NB4 (cell line): ENCODE measurements around the gene MIS18A.

Experiments used
- DNase-seq: peaks from one replicate; pipeline ENCODE4 v3.0.0; 2010; ENCODE audit warnings: low read depth
- H3K4me3 ChIP-seq: one replicate; pipeline ENCODE4 v1.5.1; 2011; ENCODE audit warnings: mild to moderate bottlenecking, low read depth, low read length, moderate library complexity
- MYC ChIP-seq: IDR thresholded peaks from 2 replicates; pipeline ENCODE4 v1.6.1; 2011; ENCODE audit warnings: low read depth, low read length
- POLR2A ChIP-seq: IDR thresholded peaks from 2 replicates; pipeline ENCODE4 v1.6.1; 2011; ENCODE audit warnings: mild to moderate bottlenecking; ENCODE audit not compliant: insufficient read length; ENCODE audit errors: extremely low read depth
- TF ChIP-seq, protein P1 (sequence below): IDR thresholded peaks from one replicate; pipeline ENCODE4 v1.5.1; 2012; ENCODE audit warnings: low read depth, low read length
- TF ChIP-seq, protein P2 (sequence below): IDR thresholded peaks from 2 replicates; pipeline ENCODE4 v1.6.1; 2011; ENCODE audit warnings: low read depth, low read length

MIS18A gene, protein sequence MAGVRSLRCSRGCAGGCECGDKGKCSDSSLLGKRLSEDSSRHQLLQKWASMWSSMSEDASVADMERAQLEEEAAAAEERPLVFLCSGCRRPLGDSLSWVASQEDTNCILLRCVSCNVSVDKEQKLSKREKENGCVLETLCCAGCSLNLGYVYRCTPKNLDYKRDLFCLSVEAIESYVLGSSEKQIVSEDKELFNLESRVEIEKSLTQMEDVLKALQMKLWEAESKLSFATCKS

DNA sequence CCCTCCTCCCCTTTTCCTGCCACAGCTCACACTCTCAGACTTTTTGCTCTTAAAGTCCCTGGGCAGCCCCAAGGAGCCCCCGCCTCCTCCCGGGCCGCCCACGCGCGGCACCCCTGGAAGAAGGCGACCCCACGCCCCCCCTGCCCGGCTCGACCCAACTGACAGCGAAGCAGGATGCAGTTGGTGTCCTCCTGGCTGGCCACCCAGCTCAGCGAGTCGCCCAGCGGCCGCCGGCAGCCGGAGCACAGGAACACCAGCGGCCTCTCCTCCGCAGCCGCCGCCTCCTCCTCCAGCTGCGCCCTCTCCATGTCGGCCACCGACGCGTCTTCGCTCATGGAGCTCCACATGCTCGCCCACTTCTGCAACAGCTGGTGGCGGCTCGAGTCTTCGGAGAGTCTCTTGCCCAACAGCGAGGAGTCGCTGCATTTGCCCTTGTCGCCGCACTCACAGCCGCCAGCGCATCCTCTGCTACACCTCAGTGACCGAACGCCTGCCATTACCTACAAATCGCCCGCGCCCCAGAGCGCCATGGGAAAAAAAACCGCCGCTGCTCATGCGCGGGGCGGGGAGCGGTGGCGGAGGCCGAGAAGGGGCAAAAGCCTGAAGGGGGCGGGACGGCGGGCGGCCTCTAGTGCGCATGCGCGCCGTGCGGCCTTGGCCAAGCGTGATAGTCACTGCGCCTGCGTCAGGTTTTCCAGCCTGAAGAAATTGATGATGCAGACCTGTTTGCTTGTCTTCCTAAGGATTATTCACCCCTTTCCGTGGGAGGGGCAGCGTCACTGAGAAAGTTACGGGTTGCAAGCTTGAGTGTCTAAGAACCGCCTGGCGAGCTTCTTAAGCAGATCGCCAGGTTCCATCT is at the start of gene MIS18A:
Gene MIS18A (minus strand): TSS at position 532 of the 859 bp plus-strand sequence. CDS start 35 bp downstream, at position 497.
- TF ChIP-seq POLR2A (peak; percentile 64), MYC (peak; percentile 61)
- TF ChIP-seq, protein P1, sequence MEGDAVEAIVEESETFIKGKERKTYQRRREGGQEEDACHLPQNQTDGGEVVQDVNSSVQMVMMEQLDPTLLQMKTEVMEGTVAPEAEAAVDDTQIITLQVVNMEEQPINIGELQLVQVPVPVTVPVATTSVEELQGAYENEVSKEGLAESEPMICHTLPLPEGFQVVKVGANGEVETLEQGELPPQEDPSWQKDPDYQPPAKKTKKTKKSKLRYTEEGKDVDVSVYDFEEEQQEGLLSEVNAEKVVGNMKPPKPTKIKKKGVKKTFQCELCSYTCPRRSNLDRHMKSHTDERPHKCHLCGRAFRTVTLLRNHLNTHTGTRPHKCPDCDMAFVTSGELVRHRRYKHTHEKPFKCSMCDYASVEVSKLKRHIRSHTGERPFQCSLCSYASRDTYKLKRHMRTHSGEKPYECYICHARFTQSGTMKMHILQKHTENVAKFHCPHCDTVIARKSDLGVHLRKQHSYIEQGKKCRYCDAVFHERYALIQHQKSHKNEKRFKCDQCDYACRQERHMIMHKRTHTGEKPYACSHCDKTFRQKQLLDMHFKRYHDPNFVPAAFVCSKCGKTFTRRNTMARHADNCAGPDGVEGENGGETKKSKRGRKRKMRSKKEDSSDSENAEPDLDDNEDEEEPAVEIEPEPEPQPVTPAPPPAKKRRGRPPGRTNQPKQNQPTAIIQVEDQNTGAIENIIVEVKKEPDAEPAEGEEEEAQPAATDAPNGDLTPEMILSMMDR, result no peak
- TF ChIP-seq, protein P2, sequence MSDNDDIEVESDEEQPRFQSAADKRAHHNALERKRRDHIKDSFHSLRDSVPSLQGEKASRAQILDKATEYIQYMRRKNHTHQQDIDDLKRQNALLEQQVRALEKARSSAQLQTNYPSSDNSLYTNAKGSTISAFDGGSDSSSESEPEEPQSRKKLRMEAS, result no peak
- peak within 1 kb of the TSS; percentile 91 for H3K4me3 ChIP-seq
- peak; percentile 92 for DNase-seq

DNA sequence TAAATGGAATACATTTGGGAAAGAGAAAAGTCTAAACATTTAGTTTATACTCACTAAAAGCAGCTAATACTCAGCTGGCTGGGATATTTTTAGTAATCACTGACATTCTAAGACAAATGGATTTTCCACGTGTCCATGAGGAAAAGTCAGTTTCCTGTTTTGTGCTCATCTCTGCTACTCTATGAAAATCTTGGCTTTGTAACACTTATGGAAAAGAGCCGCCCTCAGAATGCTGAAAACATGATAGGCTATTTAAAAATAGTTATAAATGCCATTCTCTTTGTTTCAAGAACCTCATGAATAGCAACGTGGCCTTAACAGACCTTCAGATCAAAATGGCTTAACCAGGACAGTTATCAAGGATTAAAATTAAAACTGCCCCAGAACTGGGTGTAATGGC is 49.7 kb upstream of the MIS18A start:
- no peak overlapping the region for H3K4me3 ChIP-seq
- no peak for DNase-seq
- no peak for TF ChIP-seq MYC
- TF ChIP-seq, protein P1, result no peak
- TF ChIP-seq, protein P2, result no peak
- TF ChIP-seq POLR2A, result no peak

DNA sequence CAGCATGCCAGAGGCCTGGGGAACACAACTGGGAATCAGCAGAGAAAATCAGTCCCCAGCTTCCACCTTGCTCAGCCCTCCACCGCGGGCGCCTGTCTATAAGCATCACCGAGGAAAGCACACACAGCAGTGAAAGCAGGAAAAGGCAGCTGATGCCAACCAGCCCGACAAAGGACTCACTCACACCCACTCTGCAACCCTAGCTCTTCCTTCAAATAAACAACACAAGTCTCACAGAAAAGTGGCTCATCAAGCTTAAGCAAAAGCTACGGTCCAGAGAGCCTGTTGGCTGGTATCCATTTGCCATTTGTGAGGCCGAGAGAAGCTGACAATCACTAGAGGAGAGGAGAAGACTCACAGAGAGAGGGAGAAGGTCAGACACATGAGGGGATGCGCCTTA is 46.9 kb upstream of the MIS18A start:
- no peak overlapping the region for H3K4me3 ChIP-seq
- TF ChIP-seq POLR2A (no peak), MYC (no peak)
- TF ChIP-seq, protein P2, result no peak
- TF ChIP-seq, protein P1, result no peak
- DNase-seq, result no peak

DNA sequence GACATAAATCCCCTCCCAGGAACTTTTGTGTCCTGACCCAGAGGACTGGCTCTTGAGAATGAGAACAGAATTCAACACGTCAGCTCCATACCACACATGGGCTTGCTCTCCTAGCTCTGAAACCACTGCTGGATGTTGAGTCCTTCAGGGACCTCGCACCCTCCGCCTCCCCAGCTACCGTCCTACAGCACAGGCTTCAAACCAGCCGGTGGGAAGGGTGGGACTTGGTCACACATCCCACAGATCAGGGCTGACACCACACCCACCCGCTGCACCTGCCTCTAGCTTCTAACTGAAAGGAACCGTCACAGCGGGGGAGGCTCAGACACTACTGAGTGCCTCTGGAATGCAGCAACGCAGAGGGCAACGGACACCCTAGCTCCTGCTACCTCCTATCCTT is 43.8 kb upstream of the MIS18A start:
- DNase-seq, result no peak
- no peak overlapping the region for H3K4me3 ChIP-seq
- TF ChIP-seq, protein P1, result no peak
- TF ChIP-seq POLR2A (no peak), MYC (no peak)
- TF ChIP-seq, protein P2, result no peak

DNA sequence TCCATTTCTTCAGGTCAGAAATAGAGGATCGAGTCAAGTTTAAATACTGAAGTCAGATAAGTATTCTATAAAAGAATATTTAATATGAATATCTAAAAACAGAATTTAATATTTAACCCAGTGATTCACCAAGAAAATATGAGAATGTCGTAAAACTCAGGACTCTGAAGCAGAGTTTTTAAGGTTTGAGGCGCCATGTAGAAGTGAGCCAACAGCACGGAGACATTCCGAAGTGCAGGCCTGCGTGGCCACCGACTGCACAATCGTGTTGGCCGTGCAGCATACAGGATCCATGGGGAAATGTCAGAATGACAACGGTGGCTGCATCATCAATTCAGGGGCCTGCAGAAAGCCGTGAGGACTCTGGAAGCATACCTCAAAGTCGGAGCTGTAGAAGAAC is 43.3 kb upstream of the MIS18A start:
- DNase-seq, result no peak
- TF ChIP-seq, protein P2, result no peak
- H3K4me3 ChIP-seq, result no peak overlapping the region

DNA sequence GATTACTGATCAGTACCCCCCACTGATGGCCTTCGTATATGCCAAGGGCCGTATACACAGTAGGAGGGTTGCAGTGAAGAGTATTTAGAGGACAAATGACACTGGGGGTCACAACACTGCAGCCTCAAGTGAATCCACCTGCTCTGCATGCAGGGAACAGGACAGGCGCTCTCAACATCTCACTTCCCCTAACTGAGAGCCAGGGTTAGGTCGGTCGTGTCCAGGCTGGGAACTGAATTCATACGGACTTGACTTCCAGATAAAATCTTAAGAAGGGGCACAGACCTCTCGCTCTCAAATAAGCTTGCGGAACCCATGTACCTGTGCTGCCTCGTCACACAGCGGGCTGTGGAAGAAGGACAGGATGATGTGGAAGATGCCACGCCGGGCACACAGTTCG is 42.6 kb upstream of the MIS18A start:
- DNase-seq, result no peak
- TF ChIP-seq, protein P1, result no peak
- TF ChIP-seq, protein P2, result no peak
- TF ChIP-seq MYC (no peak), POLR2A (no peak)
- no peak overlapping the region for H3K4me3 ChIP-seq
